DND-41 (cell line): ENCODE data around the gene PTPN12.

Experiments used
- EZH2 ChIP-seq: IDR thresholded peaks from 3 replicates; pipeline ENCODE4 v1.6.1; 2012; ENCODE audit warnings: borderline replicate concordance, low read depth, mild to moderate bottlenecking, moderate library complexity, low read length, inconsistent platforms; ENCODE audit not compliant: severe bottlenecking
- TF ChIP-seq, protein P1 (sequence below): IDR thresholded peaks from 2 replicates; pipeline ENCODE4 v1.5.1; 2012; ENCODE audit warnings: borderline replicate concordance, low read length, moderate library complexity, mild to moderate bottlenecking; ENCODE audit not compliant: poor library complexity, severe bottlenecking; ENCODE audit errors: extremely low read depth

DNA sequence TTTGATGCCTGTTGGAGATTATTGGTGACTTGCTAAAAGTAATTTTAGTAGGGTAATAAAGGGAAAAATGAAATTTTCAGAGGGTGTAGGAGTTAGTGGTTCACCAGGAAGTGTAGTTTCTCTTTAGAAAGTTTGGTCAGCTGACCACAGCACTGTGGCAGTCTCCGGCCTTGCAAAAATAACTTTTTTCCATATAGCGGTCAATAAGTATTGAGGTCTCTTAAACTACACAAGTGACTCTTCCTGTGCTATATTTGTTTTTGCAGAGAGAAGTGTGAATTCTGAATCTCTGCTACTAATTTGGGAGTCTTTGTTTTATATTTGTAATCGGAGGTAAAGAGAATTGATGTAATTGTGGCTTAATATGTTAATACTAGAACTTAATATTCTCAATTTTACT lies 24.3 kb downstream of the PTPN12 start:
- TF ChIP-seq, protein P1, sequence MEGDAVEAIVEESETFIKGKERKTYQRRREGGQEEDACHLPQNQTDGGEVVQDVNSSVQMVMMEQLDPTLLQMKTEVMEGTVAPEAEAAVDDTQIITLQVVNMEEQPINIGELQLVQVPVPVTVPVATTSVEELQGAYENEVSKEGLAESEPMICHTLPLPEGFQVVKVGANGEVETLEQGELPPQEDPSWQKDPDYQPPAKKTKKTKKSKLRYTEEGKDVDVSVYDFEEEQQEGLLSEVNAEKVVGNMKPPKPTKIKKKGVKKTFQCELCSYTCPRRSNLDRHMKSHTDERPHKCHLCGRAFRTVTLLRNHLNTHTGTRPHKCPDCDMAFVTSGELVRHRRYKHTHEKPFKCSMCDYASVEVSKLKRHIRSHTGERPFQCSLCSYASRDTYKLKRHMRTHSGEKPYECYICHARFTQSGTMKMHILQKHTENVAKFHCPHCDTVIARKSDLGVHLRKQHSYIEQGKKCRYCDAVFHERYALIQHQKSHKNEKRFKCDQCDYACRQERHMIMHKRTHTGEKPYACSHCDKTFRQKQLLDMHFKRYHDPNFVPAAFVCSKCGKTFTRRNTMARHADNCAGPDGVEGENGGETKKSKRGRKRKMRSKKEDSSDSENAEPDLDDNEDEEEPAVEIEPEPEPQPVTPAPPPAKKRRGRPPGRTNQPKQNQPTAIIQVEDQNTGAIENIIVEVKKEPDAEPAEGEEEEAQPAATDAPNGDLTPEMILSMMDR = no peak
- no peak for TF ChIP-seq EZH2
